ENCODE measurements around the gene PPP1R13L. TPM values are rescaled to one million over a fixed set of nuclear protein-coding genes. Genes with fewer than 3 reads are reported as not detected.

PPP1R13L gene
- total and polyA plus RNA-seq, 2 donors, result 1.7 to 41.6 TPM

DNA sequence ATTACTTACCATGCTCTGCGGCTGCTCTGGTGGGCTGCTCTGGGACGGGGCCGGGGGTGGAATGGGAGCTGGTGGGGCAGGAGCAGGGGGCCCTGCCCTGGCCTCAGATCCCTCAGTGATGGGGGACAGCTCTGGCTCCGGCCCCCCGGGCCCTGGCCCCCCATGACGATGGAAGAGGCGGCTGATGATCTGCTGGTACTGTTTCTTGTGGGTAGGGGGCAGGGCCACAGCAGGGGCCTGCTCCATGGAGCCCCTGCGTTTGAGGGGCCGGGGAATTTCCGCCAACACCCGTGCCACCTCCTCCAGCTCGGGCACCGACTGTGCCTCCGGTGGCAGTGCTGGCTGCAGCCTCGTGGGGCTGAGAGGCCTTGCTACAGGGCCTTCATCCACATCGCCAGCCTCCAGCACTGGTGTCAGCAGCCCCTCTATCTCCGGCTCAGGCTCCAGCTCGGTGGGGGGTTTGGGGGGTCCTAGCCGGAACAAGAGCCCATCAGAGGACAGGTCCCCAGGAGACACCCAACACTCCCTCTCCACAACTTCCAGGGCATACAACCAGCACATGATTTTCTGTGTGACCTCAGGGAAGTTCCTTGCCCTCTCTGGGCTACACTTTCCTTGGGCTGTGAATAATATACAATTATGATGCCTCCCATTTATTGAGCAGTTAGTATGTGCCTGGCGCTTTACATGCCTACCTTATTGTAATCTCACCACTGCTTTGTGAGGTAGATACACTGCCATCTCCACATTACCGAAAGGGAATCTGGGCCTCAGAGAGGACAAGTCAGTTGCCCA lies 12.8 kb downstream of the PPP1R13L start:
- Histone ChIP-seq H3K27me3 (ENCODE audit: control insufficient read depth in 2 of 2, insufficient read depth in 1 of 2, low read length in 1 of 2) (peaks cover 20 to 51% of the 10 kb centered on the region in 2 donors), H3K9me3 (ENCODE audit: control insufficient read depth in 2 of 2, insufficient read depth in 1 of 2, low read length in 1 of 2) (peaks cover 0 to 1% of the 10 kb centered on the region in 2 donors), H3K4me1 (ENCODE audit: control insufficient read depth in 2 of 2, insufficient read depth in 2 of 2, low read length in 2 of 2) (no peaks in the 10 kb centered on the region), H3K36me3 (ENCODE audit: control insufficient read depth in 2 of 2, insufficient read depth in 2 of 2, low read length in 1 of 2) (no peaks in the 10 kb centered on the region), H3K4me3 (ENCODE audit: low read length in 2 of 2) (no peak overlapping the region), H3K27ac (ENCODE audit: low read depth in 1 of 2, low read length in 1 of 2) (no peak overlapping the region)
- DNase-seq (ENCODE audit: low read depth in 6 of 9, low spot score in 9 of 9), result no peak
- WGBS, result 96% methylated on average over 21 of the region's 21 CpGs

DNA sequence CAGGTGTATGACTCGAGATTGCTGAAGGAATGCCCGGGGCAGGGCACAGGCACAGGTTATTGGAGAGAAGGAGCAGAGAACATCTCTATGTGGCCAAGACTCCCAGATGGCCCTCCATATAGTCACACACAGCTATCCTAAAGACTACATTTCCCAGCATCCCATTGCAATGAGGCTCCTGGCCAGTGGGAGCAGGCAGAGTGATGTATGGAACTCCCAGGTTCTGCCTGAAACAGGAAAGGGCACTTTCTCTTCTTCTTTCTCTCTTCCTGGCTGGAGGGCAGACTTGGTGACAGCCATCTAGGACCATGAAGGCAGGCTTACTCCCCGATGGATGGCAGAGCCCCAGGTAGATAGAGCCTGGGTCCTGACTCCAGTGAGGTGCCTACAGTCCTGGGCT lies 13.5 kb downstream of the PPP1R13L start:
- DNase-seq (ENCODE audit: low read depth in 6 of 9, low spot score in 9 of 9), result no peak
- H3K4me1 ChIP-seq (ENCODE audit: control insufficient read depth in 2 of 2, insufficient read depth in 2 of 2, low read length in 2 of 2), result no peaks in the 10 kb centered on the region
- no peak overlapping the region for H3K27ac ChIP-seq (ENCODE audit: low read depth in 1 of 2, low read length in 1 of 2)
- peaks cover 0 to 1% of the 10 kb centered on the region in 2 donors for H3K9me3 ChIP-seq (ENCODE audit: control insufficient read depth in 2 of 2, insufficient read depth in 1 of 2, low read length in 1 of 2)
- WGBS, result 92% methylated on average over 3 of the region's 3 CpGs
- no peaks in the 10 kb centered on the region for H3K36me3 ChIP-seq (ENCODE audit: control insufficient read depth in 2 of 2, insufficient read depth in 2 of 2, low read length in 1 of 2)
- no peak overlapping the region for H3K4me3 ChIP-seq (ENCODE audit: low read length in 2 of 2)
- peaks cover 13 to 51% of the 10 kb centered on the region in 2 donors for H3K27me3 ChIP-seq (ENCODE audit: control insufficient read depth in 2 of 2, insufficient read depth in 1 of 2, low read length in 1 of 2)

DNA sequence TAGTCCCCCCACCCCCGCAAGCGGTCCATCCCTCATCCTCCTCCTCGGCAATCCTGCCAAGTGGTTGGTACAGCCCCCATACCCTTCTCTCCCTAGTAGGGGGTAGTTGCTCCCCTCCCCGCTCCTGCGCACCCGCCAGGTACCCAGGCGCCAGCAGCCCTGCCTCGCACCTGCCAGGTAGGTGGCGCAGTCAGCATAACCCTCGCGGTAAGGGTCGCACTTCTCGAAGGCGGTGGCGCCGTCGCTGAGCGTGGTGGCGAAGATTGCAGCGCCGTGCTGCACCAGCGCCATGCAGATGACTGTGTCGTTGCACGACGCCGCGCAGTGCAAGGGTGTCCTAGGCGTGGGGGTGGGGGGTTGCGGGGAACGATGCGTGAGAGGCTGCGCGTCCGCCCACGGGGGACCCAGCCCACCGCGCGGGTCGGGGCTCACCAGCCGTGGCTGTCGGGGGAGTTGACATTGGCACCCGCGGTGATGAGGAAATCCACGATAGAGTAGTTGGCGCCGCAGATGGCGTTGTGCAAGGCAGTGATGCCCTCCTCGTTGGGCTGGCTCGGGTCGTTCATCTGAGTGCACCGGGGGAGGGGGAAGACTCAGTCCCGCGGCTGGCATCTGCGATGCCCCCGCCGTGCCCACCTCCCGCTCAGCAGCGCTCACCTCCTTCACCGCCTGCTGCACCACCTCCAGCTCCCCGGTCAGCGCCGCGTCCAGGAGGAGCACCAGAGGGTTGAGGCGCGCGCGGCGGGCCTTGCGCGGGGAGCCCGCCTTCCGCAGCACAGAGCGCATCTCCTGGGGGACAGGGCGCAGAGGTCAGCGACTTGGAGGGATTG lies 19.3 kb downstream of the PPP1R13L start:
- Histone ChIP-seq H3K36me3 (ENCODE audit: control insufficient read depth in 2 of 2, insufficient read depth in 2 of 2, low read length in 1 of 2) (no peaks in the 10 kb centered on the region), H3K9me3 (ENCODE audit: control insufficient read depth in 2 of 2, insufficient read depth in 1 of 2, low read length in 1 of 2) (peaks cover 0 to 9% of the 10 kb centered on the region in 2 donors), H3K27me3 (ENCODE audit: control insufficient read depth in 2 of 2, insufficient read depth in 1 of 2, low read length in 1 of 2) (peaks cover 14 to 60% of the 10 kb centered on the region in 2 donors), H3K27ac (ENCODE audit: low read depth in 1 of 2, low read length in 1 of 2) (no peak overlapping the region), H3K4me1 (ENCODE audit: control insufficient read depth in 2 of 2, insufficient read depth in 2 of 2, low read length in 2 of 2) (peaks cover 0 to 5% of the 10 kb centered on the region in 2 donors), H3K4me3 (ENCODE audit: low read length in 2 of 2) (no peak overlapping the region)
- 17% methylated on average over 75 of the region's 75 CpGs for WGBS
- no peak for DNase-seq (ENCODE audit: low read depth in 6 of 9, low spot score in 9 of 9)

- WGBS, result 91% methylated on average over 29 of the region's 29 CpGs
- H3K27me3 ChIP-seq (ENCODE audit: control insufficient read depth in 2 of 2, insufficient read depth in 1 of 2, low read length in 1 of 2), result peaks cover 14 to 50% of the 10 kb centered on the region in 2 donors
- no peak overlapping the region for H3K27ac ChIP-seq (ENCODE audit: low read depth in 1 of 2, low read length in 1 of 2)
- H3K4me3 ChIP-seq (ENCODE audit: low read length in 2 of 2), result no peak overlapping the region
- H3K4me1 ChIP-seq (ENCODE audit: control insufficient read depth in 2 of 2, insufficient read depth in 2 of 2, low read length in 2 of 2), result peaks cover 0 to 5% of the 10 kb centered on the region in 2 donors
- no peak for DNase-seq (ENCODE audit: low read depth in 6 of 9, low spot score in 9 of 9)
- H3K36me3 ChIP-seq (ENCODE audit: control insufficient read depth in 2 of 2, insufficient read depth in 2 of 2, low read length in 1 of 2), result no peaks in the 10 kb centered on the region
- peaks cover 0 to 9% of the 10 kb centered on the region in 2 donors for H3K9me3 ChIP-seq (ENCODE audit: control insufficient read depth in 2 of 2, insufficient read depth in 1 of 2, low read length in 1 of 2)
Measured at GRCh38 chr19:45382426-45382825, 22.4 kb downstream of the PPP1R13L start.

DNA sequence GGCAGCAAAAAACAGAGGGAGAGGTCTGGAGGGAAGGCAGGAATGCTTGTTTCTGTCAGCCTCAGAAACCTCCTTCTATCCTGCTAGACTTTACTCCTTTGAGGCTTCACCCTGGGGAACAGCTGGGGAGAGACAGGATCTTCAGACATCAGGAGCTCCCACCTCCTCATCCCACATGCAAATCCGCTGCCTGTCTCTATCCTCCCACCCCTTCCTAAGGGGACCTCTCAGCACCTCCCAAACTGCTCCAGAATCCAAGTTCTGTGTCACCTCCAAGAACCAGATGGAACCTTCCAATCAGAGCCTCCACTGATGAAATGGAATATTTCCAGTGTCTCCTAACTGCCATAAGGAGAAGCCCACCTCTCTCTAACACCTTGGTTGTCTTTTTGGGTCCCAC lies 24.8 kb downstream of the PPP1R13L start:
- no peak for DNase-seq (ENCODE audit: low read depth in 6 of 9, low spot score in 9 of 9)
- peaks cover 0 to 2% of the 10 kb centered on the region in 2 donors for H3K9me3 ChIP-seq (ENCODE audit: control insufficient read depth in 2 of 2, insufficient read depth in 1 of 2, low read length in 1 of 2)
- peaks cover 4 to 27% of the 10 kb centered on the region in 2 donors for H3K27me3 ChIP-seq (ENCODE audit: control insufficient read depth in 2 of 2, insufficient read depth in 1 of 2, low read length in 1 of 2)
- no peak overlapping the region for H3K27ac ChIP-seq (ENCODE audit: low read depth in 1 of 2, low read length in 1 of 2)
- H3K36me3 ChIP-seq (ENCODE audit: control insufficient read depth in 2 of 2, insufficient read depth in 2 of 2, low read length in 1 of 2), result no peaks in the 10 kb centered on the region
- WGBS, result 92% methylated on average over 1 of the region's 1 CpG
- no peaks in the 10 kb centered on the region for H3K4me1 ChIP-seq (ENCODE audit: control insufficient read depth in 2 of 2, insufficient read depth in 2 of 2, low read length in 2 of 2)
- H3K4me3 ChIP-seq (ENCODE audit: low read length in 2 of 2), result no peak overlapping the region

DNA sequence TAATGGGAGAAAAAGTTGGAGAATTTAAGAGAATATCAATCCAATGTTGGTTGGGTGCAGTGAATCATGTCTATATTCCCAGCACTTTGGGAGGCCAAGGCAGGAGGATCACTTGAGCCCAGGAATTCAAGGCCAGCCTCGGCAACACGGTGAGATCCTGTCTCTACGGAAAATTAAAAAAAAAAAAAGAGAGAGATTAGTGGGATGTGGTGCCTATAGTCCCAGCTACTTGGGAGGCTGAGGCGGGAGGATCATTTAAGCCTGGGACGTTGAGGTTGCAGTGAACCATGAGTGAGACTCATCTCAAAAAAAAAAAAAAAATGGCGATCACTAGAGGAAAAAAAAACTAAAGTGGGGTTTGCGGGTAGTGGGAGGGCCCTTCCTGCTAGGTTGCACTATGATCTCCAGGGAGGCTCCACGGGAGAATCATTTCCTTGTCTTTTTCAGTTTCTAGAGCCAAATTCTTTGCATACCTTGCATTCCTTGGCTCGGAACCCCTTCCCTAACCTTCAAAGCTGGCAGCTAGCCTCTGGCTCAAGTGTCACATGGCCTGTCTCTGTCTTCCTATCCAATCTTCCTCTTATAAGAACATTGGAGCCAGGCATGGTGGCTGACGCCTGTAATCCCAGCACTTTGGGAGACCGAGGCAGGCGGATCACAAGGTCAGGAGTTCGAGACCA lies 28.7 kb downstream of the PPP1R13L start:
- no peak overlapping the region for H3K27ac ChIP-seq (ENCODE audit: low read depth in 1 of 2, low read length in 1 of 2)
- DNase-seq (ENCODE audit: low read depth in 6 of 9, low spot score in 9 of 9), result no peak
- H3K27me3 ChIP-seq (ENCODE audit: control insufficient read depth in 2 of 2, insufficient read depth in 1 of 2, low read length in 1 of 2), result peaks cover 0 to 2% of the 10 kb centered on the region in 2 donors
- no peaks in the 10 kb centered on the region for H3K36me3 ChIP-seq (ENCODE audit: control insufficient read depth in 2 of 2, insufficient read depth in 2 of 2, low read length in 1 of 2)
- no peak overlapping the region for H3K4me3 ChIP-seq (ENCODE audit: low read length in 2 of 2)
- WGBS, result 84% methylated on average over 13 of the region's 13 CpGs
- H3K9me3 ChIP-seq (ENCODE audit: control insufficient read depth in 2 of 2, insufficient read depth in 1 of 2, low read length in 1 of 2), result no peaks in the 10 kb centered on the region
- H3K4me1 ChIP-seq (ENCODE audit: control insufficient read depth in 2 of 2, insufficient read depth in 2 of 2, low read length in 2 of 2), result peaks cover 0 to 1% of the 10 kb centered on the region in 2 donors

GRCh38 chr19:45370410-45371204 lies 34.3 kb downstream of the PPP1R13L start, which contains the start of gene ERCC2:
Gene ERCC2, minus strand, starts transcription at chr19:45370573. Its CDS starts 33 bp downstream, at chr19:45370540.
- peak within 1 kb of the TSS; percentile 67 to 71 for H3K4me3 ChIP-seq (ENCODE audit: low read length in 2 of 2)
- H3K27me3 ChIP-seq (ENCODE audit: control insufficient read depth in 2 of 2, insufficient read depth in 1 of 2, low read length in 1 of 2), result no peaks in the 10 kb centered on the region
- H3K4me1 ChIP-seq (ENCODE audit: control insufficient read depth in 2 of 2, insufficient read depth in 2 of 2, low read length in 2 of 2), result peaks cover 0 to 5% of the 10 kb centered on the region in 2 donors
- DNase-seq (ENCODE audit: low read depth in 6 of 9, low spot score in 9 of 9), result peak; percentile 97 to 100 (median 99)
- H3K9me3 ChIP-seq (ENCODE audit: control insufficient read depth in 2 of 2, insufficient read depth in 1 of 2, low read length in 1 of 2), result no peaks in the 10 kb centered on the region
- peak within 1 kb of the TSS; percentile 81 to 89 for H3K27ac ChIP-seq (ENCODE audit: low read depth in 1 of 2, low read length in 1 of 2)
- 5% methylated on average over 55 of the region's 55 CpGs for WGBS
- H3K36me3 ChIP-seq (ENCODE audit: control insufficient read depth in 2 of 2, insufficient read depth in 2 of 2, low read length in 1 of 2), result peaks cover 0 to 4% of the 10 kb centered on the region in 2 donors

GRCh38 chr19:45368737-45369340 lies 36.0 kb downstream of the PPP1R13L start:
- no peak for DNase-seq (ENCODE audit: low read depth in 6 of 9, low spot score in 9 of 9)
- WGBS, result 98% methylated on average over 11 of the region's 11 CpGs
- H3K4me1 ChIP-seq (ENCODE audit: control insufficient read depth in 2 of 2, insufficient read depth in 2 of 2, low read length in 2 of 2), result peaks cover 0 to 5% of the 10 kb centered on the region in 2 donors

More at GRCh38 chr19:45368737-45369340, 36.0 kb downstream of the PPP1R13L start:
- Histone ChIP-seq H3K4me3 (ENCODE audit: low read length in 2 of 2) (no peak overlapping the region), H3K27ac (ENCODE audit: low read depth in 1 of 2, low read length in 1 of 2) (no peak overlapping the region), H3K36me3 (ENCODE audit: control insufficient read depth in 2 of 2, insufficient read depth in 2 of 2, low read length in 1 of 2) (peaks cover 7 to 11% of the 10 kb centered on the region in 2 donors), H3K27me3 (ENCODE audit: control insufficient read depth in 2 of 2, insufficient read depth in 1 of 2, low read length in 1 of 2) (no peaks in the 10 kb centered on the region), H3K9me3 (ENCODE audit: control insufficient read depth in 2 of 2, insufficient read depth in 1 of 2, low read length in 1 of 2) (no peaks in the 10 kb centered on the region)

All from thymus (tissue), 11 donors.